HG03439 (cell line): ENCODE results near the gene TMEM190.

ENCODE experiments used
- ATAC-seq: cut with Tn5 transposase; IDR thresholded peaks from one replicate; pipeline ENCODE4 v1.9.1; 2021; ENCODE audit warnings: mild to moderate bottlenecking, moderate library complexity; ENCODE audit not compliant: unreplicated experiment

TMEM190 gene

DNA sequence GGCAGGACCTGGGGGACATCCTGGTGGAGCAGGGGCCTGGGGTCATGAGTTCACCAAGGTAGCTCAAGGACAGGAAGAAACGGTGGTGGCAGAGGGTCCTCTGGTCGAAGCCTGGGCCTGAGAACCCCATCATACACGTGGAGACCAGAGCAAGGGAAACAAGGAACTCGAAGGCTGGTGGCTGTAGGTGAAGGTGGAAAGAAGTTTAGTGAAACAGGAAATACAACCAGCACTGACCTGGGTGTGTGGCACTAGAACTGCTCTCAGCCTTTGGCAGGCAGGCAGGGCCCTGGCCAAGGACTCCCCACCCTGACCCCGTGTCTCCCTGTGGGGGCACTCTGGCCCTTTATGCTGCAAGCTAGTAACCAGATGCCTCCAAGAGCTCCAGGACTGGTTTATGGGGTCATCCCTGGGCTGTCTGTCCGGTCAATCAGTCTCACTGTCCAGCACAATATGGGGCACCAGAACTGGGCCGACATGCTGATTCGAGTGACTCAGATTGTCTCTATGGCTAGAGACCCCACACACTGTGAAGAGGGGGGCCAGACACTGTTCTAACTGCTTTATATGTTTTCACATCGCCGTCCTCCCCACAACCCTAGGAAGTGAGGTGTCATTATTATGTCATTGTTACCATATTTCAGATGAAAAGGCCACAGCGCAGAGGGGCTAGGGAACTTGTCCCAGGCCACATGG is 25.9 kb upstream of the TMEM190 start:
- ATAC-seq, result no peak

DNA sequence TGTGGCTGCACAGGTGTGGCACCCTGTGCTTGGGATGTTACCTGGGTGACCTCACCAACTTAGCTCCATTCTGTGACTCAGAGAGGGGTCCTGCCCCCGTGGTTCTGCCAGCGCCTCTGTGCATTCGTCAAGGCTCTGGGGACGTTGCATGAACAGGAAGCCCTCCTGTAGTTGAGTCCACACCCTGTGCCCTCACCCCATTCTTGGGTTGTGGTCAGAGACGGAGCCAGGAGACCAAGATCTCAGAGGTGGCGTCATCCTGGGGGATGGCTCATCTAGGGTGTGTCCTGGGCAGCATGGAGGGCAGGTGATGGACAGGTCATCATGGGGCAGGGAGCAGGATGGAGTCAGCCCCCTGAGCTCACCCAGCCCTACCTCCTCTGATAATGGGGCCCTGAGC is 24.6 kb upstream of the TMEM190 start:
- ATAC-seq, result no peak

DNA sequence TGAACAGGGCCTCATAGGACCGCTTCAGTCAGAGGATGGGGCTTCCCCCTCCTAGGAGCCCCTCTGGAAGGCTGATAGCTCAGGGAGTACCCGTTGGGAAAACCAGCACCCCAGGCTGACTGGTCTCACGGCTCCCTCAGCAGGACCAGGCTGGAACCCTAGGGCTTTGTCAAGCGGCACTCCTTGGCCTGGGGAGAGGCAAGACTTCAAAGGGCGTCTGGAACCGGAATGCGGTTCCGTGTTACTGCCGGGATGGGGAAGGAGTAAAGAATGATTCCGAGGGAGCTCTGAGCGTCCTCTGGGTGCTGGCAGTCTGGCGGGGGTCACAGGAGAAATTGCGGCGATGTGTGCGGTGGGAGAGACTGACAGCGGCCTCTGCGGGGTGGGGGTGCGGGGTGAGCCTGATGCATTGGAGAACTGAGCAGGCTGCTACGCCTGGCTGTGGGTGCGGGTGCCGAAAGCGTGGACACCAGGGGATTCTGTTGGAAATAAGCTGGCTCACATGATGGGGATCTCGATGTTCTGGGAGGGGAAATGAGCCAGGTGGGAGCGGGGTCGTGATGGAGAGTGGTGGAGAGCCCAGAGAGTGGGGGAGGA is 24.0 kb upstream of the TMEM190 start:
- no peak for ATAC-seq

DNA sequence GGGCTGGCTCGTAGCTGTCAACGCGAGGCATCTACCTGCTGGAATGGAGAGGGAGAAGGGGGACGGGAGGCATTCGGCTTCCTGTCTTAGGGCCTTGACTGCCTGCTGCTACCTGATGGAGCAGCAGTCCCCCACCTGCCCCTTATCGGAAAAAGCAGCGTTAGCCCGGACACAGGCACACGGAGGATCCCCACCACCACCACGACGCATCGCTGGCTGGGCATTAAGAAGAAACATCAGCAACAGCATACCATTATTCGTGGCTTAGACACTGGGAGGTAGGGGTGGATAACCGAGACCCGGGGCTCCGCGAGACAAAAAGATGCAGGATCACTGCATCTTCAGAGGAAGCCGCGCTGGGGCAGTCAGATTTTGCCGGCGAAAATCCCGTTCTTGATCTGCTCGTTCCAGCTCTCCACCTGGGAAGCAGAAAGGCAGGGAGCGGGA is 23.2 kb upstream of the TMEM190 start:
- ATAC-seq, result no peak

DNA sequence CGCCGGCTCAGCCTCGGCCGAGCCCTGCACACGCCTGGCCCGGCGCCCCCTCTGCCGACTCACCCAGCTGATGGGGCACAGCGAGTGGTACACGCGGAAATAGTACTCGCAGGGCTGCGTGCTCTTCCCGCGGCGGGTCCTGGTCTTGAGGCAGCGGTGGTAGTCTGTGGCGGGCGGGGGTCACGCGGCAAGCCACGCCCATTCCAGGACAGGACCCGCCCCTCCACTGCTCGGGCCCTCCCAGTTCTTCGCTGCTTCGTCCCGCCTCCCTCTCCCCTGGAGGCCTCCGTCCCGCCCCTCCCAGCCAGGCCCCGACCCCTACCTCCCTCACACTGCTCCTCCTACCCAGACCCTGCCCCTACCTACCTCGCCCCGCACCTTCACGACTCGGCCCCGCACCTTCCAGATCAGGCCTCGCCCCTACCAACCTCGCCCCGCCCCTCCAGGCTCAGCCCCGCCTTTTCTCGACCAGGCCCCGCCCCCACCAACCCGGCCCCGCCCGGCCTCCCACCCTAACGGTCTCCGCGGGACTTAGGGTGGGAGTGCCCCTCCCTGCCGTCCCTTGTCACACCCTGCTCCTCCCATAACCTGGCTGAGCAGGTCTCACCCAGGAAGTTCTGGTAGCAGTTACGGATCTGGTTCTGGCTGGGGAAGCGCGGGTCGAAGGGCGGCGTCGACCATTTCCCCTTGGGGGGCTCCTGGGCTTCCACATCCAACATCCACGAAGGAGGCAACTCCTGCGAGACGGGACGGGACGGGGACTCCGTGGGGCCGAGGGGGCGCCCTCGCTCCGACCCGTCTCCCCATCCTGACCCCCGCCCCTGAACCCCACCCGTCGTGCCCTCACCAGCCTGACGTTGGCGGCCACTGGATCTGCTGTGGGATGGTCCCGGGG is 22.6 kb upstream of the TMEM190 start:
- no peak for ATAC-seq

DNA sequence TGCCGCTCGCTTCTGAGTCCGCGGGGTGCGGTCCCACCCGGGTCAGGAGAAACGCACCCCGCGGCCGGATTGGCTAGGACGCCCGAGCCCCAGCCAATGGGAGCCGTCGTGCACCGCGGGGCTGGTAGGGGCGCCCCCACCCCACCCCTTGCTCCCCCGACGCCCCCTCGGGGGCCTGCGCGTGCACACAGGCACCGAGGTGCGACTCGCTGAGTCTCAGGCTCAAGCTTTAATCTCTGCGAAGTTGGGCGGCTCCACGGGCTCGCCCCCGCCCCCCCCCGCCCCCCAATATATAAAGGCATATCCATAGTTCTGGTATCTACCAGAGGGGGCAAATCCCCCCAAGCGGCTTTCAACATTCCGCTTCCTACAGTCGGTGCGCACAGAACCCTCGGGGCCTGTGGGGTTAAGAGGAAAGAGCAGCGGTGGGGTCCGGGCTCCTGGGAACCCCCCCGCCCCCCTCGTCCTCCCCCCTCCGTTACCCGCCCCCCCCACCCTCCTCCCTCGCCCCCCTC is 21.9 kb upstream of the TMEM190 start, which contains the start of gene COX6B2:
Gene COX6B2, minus strand, starts transcription at position 22 of the 515 bp plus-strand sequence. CDS start 198 bp downstream, outside the sequence.
- ATAC-seq, result no peak

DNA sequence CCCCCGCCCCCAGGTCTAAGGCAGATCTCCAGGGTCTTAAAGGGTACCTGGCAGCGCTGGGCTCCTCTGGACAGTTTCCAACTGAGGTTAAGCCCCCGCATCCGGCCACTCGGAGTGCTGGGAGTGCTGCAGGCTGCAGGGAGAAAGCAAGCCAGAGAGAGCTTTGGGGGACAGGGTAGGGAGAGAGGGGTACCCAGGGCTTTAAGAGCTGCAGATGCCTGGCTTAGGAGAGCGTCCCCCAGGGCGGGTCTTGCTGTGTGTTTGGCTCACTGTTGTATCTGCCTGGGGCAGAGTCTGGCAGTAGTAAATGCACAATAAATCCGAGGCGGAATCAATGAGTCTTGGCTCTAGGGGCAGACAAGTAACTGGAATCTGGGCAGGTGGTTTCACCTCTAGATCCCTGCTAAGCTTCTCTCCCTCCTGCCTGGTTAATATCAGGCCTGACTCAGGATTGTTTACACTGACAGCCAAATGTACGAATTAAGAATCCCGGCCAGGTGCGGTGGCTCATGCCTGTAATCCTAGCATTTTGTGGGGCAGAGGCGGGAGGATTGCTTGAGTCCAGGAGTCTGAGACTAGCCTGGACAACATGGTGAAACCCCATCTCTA is 21.3 kb upstream of the TMEM190 start:
- no peak for ATAC-seq

DNA sequence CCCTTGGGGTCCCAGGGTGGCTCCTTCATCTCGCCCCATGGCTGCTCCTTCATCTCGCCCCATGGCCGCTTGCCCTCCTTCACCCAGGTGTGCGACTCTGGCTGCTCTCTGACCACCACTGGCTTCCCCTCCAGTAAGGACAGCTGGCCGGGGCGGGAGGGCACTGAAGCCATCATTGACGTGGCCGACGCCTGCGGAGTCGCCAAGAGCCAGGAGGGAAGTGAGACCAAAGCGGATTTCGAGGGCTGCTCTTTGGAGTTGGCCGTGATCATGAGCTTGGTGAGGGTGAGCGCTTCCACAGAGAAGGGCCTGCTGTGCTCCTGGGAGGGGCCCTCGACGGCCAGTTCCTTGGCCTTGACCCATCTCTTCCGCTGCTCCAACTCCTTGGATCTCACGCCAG is 18.1 kb upstream of the TMEM190 start:
- ATAC-seq, result no peak

DNA sequence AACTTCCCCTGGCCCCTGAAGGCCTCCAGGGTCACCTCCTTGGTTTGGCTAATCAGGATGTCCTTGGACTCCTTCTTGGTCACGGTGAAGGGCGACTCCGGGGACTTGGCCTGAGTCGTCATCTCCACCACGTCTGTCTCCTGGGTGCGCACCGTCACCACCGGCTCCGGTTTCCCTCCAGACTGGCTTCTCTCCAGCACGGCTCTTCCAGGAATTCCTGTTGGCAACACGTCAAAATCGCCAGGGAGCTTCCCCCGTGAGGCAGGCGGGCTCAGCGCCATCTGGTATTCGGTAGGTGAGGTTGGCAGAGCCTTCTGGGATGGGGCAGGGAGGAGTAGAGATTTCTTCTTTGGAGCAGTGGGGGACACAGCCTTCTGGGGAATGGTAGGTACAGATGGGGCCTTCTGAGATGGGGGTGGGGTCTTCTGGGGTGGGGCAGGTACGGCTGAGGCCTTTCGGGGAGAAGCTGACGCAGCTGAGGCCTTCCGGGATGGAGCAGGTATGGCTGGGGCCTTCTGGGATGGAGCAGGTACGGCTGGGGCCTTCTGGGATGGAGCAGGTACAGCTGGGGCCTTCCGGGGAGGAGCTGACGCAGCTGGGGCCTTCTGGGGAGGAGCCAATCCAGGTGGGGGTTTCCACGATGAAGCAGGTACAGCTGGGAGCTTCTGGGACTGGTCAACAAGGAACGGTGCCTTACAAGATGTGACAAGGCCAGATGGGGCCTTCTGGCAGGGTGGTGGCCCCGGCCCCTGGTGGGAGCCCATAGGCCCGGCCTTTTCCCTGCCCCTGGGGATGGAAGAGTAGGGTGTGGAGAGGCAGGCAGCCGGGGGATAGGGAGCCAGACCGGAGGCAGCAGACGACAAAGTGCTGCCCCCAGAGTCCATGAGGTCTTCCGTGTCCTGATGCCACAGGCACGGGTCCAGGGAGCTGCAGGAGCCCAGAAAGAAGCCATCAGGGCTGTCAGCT is 17.4 kb upstream of the TMEM190 start:
- no peak for ATAC-seq

DNA sequence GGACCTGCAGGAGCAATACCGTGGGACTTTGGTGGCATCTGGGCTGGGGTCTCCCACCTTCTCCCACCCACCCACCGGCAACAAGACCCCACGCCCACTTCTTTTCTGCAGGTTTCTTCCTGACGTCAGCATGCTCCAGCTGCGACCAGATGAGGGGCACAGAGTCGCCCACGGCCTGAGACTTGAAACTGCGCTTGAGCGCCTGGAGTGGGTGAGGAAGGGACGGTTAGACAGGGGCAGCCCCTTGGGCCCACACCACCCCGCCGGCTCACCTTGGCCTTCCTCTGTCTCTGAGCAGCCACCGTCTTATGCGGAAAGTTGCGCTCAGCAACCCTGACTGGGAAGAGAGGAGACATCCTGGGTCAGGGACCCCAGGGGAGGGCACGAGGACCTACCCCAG is 15.7 kb upstream of the TMEM190 start:
- ATAC-seq, result no peak

DNA sequence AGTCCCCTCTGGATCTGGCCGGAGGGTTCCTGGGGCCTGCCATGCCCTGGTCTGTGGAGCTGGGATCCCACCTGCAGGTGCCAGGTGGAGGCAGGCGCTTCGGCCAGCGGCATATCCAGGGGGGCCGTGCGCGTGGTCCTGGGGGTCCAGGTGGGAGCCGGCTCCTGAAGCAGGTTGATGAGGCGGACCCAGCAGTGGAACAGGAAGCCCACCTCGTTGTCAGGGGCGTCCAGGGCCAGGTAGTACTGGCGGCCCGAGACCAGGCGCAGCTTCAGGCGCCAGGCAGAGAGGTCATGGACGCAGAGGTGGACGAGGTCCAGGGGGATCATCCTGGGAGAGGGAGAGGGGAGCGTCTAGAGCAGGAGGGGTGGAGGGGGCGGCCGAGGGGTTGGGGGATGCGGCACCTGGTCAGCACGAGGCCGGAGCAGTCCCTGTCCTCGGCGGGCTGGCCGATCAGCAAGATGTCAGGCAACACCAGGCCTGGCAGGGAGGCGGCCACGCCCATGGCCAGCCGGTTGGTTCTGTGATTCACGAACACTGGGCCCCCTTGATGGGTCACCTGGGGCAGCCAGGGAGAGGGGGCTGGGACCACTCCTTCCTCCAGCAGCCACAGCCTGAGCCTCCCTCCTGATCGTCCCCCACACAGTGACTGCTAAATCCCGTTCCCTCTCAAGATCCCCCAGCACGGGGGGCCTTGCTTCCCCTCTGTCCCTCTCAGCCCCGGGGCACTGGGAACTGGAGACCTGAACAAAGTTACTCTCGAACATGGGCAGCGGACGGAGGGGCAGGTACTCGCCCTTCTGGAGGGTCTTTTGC is 14.2 kb upstream of the TMEM190 start:
- ATAC-seq, result no peak

DNA sequence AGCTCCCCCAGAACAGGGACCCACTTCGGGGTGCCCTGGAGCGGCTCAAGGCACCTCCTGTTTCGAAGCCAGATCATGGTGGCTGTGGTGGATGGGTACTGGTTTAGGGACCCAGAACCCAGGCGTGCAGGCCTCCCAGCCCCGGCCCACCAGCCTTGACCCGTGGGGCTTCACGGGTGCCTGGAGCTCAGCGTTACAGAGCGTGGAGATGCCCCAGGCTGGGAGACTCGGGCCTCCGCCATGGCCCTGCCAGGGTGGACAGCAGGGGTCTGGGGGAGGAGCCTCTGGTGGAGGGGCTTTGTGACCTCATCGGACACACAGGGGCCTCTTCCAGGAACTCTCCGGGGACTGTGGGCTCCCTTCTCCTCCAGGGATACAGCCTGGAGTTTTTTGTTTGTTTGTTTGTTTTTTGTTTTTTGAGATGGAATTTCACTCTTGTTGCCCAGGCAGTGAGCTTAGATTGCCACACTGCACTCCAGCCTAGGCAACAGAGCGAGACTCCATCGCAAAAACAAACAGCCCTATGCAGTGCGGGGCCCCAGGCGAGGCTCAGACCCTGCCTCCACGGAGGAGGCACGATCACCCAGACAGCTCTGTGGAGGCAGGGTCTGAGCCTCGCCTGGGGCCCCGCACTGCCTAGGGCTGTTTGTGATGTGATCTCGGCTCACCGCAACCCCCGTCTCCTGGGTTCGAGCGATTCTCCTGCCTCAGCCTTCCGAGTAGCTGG is 13.5 kb upstream of the TMEM190 start, which contains the start of gene GARIN5B:
Gene GARIN5B, minus strand, starts transcription at position 271 of the 727 bp plus-strand sequence. Its CDS starts 194 bp downstream, at position 77.
- no peak for ATAC-seq

DNA sequence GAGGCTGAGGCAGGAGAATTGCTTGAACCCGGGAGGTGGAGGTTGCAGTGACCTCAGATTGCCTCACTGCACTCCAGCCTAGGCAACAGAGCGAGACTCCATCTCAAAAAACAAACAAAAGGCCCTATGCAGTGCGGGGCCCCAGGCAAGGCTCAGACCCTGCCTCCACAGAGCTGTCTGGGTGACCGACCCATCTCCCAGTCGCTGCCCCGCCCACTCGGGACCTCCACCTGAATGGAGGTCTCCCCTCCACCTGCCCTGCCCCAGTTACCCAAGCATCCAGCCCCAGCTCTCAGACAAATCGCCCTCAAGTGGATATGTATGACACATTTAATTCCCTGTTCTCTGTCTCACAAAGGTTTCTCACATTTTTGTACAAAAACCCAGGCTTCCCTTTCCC is 11.4 kb upstream of the TMEM190 start:
- ATAC-seq, result no peak

DNA sequence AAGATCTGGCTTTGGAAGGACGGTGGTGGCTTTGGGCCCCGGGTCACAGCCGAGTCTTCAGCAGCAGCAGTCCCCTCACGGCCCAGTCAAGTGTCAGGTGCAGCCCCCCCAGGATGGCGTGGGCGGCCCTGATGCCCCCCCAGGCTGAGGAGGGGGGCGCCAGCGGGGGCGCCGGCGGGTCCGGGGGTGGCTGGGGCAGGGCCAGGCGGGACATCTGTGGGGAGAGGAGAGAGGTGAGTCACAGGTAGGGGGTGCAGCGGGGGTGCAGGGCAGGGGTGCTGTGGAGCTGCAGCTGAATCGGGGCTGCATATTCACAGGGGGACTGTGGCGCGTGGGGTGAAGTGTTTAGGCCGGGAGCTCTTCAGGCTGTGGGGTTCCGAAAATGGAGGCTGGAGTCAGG is 10.7 kb upstream of the TMEM190 start:
- no peak for ATAC-seq

DNA sequence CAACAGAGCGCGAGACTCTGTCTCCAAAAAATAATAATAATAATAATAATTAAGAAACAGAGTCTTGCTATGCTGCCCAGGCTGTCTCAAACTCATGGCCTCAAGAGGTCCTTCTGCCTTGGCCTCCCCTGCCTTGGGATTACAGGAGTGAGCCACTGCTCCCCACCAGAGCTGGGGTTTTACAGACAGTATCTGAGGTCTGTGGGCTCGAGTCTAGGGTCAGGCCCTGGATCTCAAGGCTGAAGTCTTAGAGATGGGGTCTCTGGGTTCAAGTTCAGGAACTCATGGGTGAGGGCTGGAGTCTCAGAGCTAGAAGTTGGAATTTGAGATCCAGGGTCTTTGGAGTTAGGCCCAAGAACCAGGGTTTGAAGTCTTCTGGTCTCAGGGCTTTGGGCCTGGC is 9.8 kb upstream of the TMEM190 start:
- no peak for ATAC-seq

DNA sequence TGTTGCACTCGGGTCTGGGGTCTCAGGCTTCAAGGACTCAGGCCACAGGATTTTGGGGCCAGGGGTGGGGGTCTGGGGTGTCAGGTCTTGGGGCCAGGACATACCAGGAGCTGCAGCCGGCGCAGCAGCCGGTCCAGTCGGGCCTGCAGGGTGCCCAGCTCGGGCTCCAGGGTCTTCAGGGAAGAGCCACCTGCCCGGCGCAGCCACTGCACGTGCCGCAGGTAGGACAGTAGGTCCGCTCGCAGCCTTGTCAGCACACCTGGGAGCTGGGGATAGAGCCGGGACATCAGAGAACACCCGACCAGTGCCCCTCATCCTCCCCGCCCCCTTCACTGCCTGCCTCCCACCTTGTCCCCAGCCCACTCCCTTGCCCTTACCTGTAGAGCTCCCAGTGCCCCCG is 8.5 kb upstream of the TMEM190 start:
- no peak for ATAC-seq

DNA sequence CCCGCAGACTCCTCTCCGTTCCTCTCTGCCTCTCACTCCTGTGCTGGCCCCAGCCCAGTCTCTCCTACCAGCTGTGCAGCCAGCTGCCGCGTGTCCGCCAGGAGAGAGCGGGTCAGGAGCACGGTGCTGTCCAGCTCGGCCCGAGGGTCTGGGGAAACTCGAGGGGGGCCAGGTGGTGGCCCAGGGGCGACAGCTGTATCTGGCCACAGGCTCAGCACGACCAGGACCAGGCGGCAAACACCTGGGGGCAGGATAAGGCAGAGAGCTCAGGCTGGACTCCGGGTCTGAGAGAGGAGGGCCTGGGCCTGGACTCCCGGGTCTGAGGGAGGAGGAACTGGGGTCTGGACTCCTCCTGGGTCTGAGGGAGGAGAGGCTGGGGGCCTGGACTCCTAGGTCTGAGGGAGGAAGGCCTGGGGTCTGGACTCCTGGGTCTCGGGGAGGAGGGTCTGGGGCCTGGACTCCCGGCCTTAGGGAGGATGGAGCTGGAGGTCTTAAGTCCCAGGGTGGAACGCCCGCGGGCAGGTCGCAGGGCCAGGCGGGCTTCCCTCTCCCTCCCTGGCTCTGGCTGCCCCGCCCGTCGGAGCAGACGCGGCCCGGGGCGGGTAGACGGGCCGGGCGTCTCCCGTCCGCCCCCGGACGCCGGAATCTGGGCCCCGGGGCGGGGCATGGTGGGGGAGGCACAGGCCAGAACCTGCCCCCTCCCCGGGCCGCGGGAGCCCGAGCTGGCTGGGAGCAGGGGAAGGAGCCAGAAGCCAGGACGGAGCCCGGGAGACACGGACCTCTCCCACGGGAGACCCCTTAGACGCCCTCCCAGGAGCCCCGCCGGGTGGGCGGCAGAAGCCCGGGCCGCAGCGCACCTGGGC is 7.7 kb upstream of the TMEM190 start:
- no peak for ATAC-seq
